Activated CD4-positive, alpha-beta memory T cell treated with anti-CD3 and anti-CD28 coated beads for 36 hours (primary cell): Measurements from ENCODE around the gene COL4A2. TPM values are rescaled to one million over a fixed set of nuclear protein-coding genes. Genes with fewer than 3 reads are reported as not detected.
A peak's percentile ranks its signal among the peaks of the same experiment; 100 is the strongest.

Source experiments
- CTCF ChIA-PET: fragments of 350-600 bp; sonication (Branson Sonifier 250); formaldehyde crosslinking; loops from one replicate; lab custom pipeline; 2021; ENCODE audit warnings: antibody characterized with exemption, inconsistent platforms; lab: Charles Lee
- POLR2A ChIA-PET: fragments of 350-600 bp; sonication (Branson Sonifier 250); formaldehyde crosslinking; loops from one replicate; lab custom pipeline; 2021; ENCODE audit warnings: antibody characterized with exemption; lab: Charles Lee
- DNase-seq: peaks from one replicate; pipeline ENCODE4 v3.0.0-alpha.2; 2020
- H3K27ac Mint-ChIP-seq: one replicate; pipeline ENCODE4 v1.8.0; 2021; ENCODE audit warnings: mixed read lengths
- H3K27me3 Mint-ChIP-seq: one replicate; pipeline ENCODE4 v1.8.0; 2021; ENCODE audit warnings: mixed read lengths
- H3K36me3 Mint-ChIP-seq: one replicate; pipeline ENCODE4 v1.8.0; 2021; ENCODE audit warnings: mixed read lengths
- H3K4me1 Mint-ChIP-seq: one replicate; pipeline ENCODE4 v1.8.0; 2021; ENCODE audit warnings: low read depth, mixed read lengths
- H3K4me3 Mint-ChIP-seq: one replicate; pipeline ENCODE4 v1.8.0; 2021; ENCODE audit warnings: mild to moderate bottlenecking, mixed read lengths
- H3K9me3 Mint-ChIP-seq: one replicate; pipeline ENCODE4 v1.8.0; 2021; ENCODE audit warnings: mixed read lengths
- intact Hi-C: fragments of 100-400 bp; cut with micrococcal nuclease; formaldehyde crosslinking; loops from one replicate; pipeline ENCODE4 v1.15.1; 2023
- total RNA-seq, 2 experiments: library from RNA; stranded (reverse); gene quantifications; one replicate each; pipeline ENCODE4 v1.2.3, GENCODE V29; 2021

Gene COL4A2
- total RNA-seq, 2 experiments from 2014 or later = not detected

- no peak for DNase-seq
- Mint-ChIP-seq H3K27me3 (peaks cover 19% of the 10 kb centered on the region), H3K4me1 (no peaks in the 10 kb centered on the region), H3K4me3 (no peak overlapping the region), H3K9me3 (no peaks in the 10 kb centered on the region), H3K27ac (no peak overlapping the region), H3K36me3 (no peaks in the 10 kb centered on the region)
- ChIA-PET CTCF (no interaction called here), POLR2A (no interaction called here)
- intact Hi-C loops = no loop called here
Observed at GRCh38 chr13:110265682-110266430, 41.2 kb upstream of the COL4A2 start.

DNA sequence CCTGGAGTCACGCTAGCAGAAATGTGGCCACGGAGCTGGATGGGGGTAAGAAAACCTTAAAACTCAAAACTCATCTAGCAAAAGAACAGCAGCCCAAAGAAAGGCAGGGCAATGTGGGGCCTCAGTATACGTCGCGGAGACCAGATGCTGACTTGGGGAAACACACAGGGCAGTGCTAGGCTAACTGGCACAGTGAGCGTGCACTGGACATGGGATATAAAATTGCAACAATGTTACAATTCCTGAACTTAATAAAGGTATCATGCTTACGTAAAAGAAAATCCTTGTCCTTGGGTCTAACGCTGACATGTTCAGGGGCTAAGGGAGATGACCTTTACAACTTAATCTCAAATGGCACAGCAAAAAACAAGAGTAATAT, 40.7 kb upstream of the COL4A2 start:
- no peak overlapping the region for H3K4me3 Mint-ChIP-seq
- no peak overlapping the region for H3K27ac Mint-ChIP-seq
- H3K4me1 Mint-ChIP-seq = no peaks in the 10 kb centered on the region
- ChIA-PET POLR2A (no interaction called here), CTCF (no interaction called here)
- H3K36me3 Mint-ChIP-seq = no peaks in the 10 kb centered on the region
- intact Hi-C loops = no loop called here
- no peaks in the 10 kb centered on the region for H3K9me3 Mint-ChIP-seq
- no peak for DNase-seq
- peaks cover 18% of the 10 kb centered on the region for H3K27me3 Mint-ChIP-seq

GRCh38 chr13:110266983-110267382, 40.1 kb upstream of the COL4A2 start:
- intact Hi-C loops = no loop called here
- no peak for DNase-seq
- CTCF ChIA-PET = no interaction called here
- H3K27ac Mint-ChIP-seq = no peak overlapping the region
- no peaks in the 10 kb centered on the region for H3K9me3 Mint-ChIP-seq
- H3K27me3 Mint-ChIP-seq = peaks cover 13% of the 10 kb centered on the region
- no peaks in the 10 kb centered on the region for H3K36me3 Mint-ChIP-seq
- POLR2A ChIA-PET = no interaction called here
- H3K4me3 Mint-ChIP-seq = no peak overlapping the region
- no peaks in the 10 kb centered on the region for H3K4me1 Mint-ChIP-seq

DNA sequence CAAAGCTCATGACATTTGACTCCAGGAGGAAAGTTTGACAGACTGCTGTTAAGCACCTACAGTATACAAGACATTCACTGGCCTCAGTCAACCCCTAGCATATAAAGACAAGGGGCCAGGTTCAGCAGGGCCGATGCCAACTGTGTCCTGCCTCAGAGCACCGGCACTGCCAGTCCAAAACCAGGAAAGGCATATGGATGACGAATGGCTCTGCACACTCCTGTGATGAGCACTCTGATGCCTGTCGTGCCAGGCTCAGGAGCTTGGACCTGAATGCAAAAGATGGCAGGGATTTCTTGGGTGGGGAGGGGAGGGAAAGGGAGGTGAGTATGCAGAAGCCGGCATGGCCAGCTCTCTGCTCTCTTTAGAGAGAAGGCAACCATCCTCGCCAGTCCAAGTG, 39.0 kb upstream of the COL4A2 start:
- peaks cover 8% of the 10 kb centered on the region for H3K27me3 Mint-ChIP-seq
- H3K9me3 Mint-ChIP-seq = no peaks in the 10 kb centered on the region
- CTCF ChIA-PET = no interaction called here
- H3K27ac Mint-ChIP-seq = no peak overlapping the region
- no peaks in the 10 kb centered on the region for H3K36me3 Mint-ChIP-seq
- POLR2A ChIA-PET = no interaction called here
- H3K4me1 Mint-ChIP-seq = no peaks in the 10 kb centered on the region
- no peak overlapping the region for H3K4me3 Mint-ChIP-seq
- intact Hi-C loops = no loop called here
- no peak for DNase-seq

- Mint-ChIP-seq H3K36me3 (no peaks in the 10 kb centered on the region), H3K27ac (no peak overlapping the region), H3K27me3 (peaks cover 6% of the 10 kb centered on the region), H3K4me3 (no peak overlapping the region), H3K9me3 (no peaks in the 10 kb centered on the region), H3K4me1 (no peaks in the 10 kb centered on the region)
- ChIA-PET POLR2A (no interaction called here), CTCF (no interaction called here)
- DNase-seq = no peak
- intact Hi-C loops = no loop called here
Observed at GRCh38 chr13:110268576-110269185, 38.4 kb upstream of the COL4A2 start.

DNA sequence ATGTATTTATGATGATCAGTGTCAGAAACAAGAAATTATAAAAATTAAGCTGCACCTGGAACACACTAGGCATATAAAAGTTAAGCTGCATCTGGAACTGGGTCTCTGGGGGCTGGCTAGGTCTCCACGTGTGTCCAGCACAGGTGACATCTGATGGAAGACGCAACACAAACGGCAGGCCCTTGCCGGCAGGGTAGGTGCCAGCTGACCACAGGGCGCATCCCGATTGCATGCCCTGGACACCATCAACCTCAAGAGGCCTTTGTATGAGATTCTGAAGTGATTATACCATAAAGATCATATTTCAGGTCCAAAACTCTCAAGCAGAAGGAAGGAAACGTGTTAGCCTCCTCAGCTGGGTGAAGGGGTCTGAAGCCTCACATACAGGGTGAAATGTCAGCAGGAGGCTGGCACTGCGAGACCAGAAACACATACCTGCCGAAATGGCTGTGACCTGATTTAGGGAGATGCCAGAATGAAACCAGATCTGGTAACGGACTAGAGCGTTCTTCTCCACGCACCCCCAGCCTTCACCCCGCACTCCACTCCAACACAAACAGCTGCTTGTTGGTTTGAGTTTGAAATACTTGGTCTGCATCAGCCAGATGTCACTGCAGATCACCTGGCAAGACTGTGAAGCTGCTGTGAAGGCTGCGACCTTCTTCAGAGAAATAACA, 37.4 kb upstream of the COL4A2 start:
- Mint-ChIP-seq H3K36me3 (no peaks in the 10 kb centered on the region), H3K4me1 (no peaks in the 10 kb centered on the region), H3K27ac (no peak overlapping the region), H3K27me3 (peaks cover 3% of the 10 kb centered on the region), H3K4me3 (no peak overlapping the region), H3K9me3 (no peaks in the 10 kb centered on the region)
- intact Hi-C loops = no loop called here
- no peak for DNase-seq
- ChIA-PET CTCF (no interaction called here), POLR2A (no interaction called here)

DNA sequence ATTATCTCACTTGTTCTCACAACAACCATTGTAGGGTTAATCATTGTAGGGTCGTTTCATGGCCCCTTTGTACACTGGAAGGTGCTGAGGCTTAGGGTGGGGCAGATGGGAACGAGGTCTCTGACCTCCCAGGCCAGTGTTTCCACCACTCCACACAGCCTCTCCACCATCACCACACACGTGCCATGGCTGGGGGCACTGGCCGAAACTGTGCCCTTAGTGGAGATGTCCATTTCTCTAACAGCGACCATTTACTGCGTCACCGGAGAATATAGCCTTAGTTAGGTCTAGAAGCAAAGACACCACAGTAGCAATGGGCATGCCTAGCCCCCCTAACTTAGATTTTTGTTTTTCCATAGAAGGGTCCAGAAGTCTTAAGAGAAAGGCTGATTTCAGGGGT, 36.6 kb upstream of the COL4A2 start:
- intact Hi-C loops = no loop called here
- Mint-ChIP-seq H3K4me3 (no peak overlapping the region), H3K27ac (no peak overlapping the region), H3K4me1 (no peaks in the 10 kb centered on the region), H3K27me3 (peaks cover 4% of the 10 kb centered on the region), H3K9me3 (no peaks in the 10 kb centered on the region), H3K36me3 (no peaks in the 10 kb centered on the region)
- ChIA-PET CTCF (no interaction called here), POLR2A (no interaction called here)
- DNase-seq = no peak

- Mint-ChIP-seq H3K27me3 (peaks cover 4% of the 10 kb centered on the region), H3K9me3 (no peaks in the 10 kb centered on the region), H3K4me1 (no peaks in the 10 kb centered on the region), H3K4me3 (no peak overlapping the region), H3K36me3 (no peaks in the 10 kb centered on the region), H3K27ac (no peak overlapping the region)
- DNase-seq = no peak
- ChIA-PET POLR2A (no interaction called here), CTCF (interaction anchor here (0.7 kb wide), 1 partner anchor 486 kb away, joined by 3 read pairs; no protein-coding TSS in a partner anchor)
- intact Hi-C loops = no loop called here
Observed at GRCh38 chr13:110271313-110271712, 35.8 kb upstream of the COL4A2 start.

DNA sequence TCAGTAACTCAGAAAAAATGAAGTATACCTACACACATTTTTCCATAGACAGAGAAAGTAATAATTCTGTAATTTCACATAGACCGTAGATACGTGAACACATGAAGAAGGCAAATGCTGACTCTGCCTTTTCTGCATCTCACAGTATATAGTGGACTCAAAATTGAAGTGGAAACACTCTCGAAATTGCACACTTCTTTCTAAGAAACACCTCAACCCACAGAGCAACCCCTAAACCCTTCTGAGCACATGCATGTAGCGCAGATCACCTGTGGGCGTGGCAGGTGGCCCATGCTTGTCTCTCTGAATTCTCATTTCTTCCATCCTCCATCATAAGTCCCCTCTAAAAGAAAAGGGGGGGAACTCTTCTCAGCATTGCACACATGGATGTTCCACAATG, 34.9 kb upstream of the COL4A2 start:
- Mint-ChIP-seq H3K4me3 (no peak overlapping the region), H3K4me1 (no peaks in the 10 kb centered on the region), H3K27ac (no peak overlapping the region), H3K36me3 (no peaks in the 10 kb centered on the region), H3K9me3 (no peaks in the 10 kb centered on the region), H3K27me3 (peaks cover 3% of the 10 kb centered on the region)
- DNase-seq = peak; percentile 20
- POLR2A ChIA-PET = no interaction called here
- CTCF ChIA-PET = interaction anchor here (0.7 kb wide), 1 partner anchor 487 kb away, joined by 3 read pairs; no protein-coding TSS in a partner anchor
- intact Hi-C loops = no loop called here

- Mint-ChIP-seq H3K27me3 (peaks cover 3% of the 10 kb centered on the region), H3K9me3 (no peaks in the 10 kb centered on the region), H3K27ac (no peak overlapping the region), H3K4me1 (no peaks in the 10 kb centered on the region), H3K4me3 (no peak overlapping the region), H3K36me3 (no peaks in the 10 kb centered on the region)
- intact Hi-C loops = no loop called here
- ChIA-PET POLR2A (no interaction called here), CTCF (no interaction called here)
- no peak for DNase-seq
Observed at GRCh38 chr13:110272651-110273050, 34.4 kb upstream of the COL4A2 start.

DNA sequence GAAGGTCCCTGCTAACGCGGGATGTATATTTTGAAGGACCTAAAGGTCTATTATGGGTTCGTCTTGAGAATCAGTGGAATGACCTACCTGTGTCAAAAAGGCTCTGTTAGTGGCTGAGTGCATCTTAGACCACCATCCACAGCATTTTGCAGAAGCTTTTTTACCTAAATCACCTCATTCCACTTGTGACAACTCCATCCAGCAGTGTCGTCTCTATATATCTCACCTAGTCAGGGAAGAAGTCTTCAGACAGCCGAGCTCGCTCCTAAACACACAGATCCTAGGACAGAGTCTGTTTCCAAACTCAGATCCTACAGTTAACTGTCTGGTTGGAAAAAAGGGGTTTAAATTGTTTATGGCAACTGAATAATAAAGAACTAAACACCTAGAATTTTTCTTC, 33.8 kb upstream of the COL4A2 start:
- H3K9me3 Mint-ChIP-seq = no peaks in the 10 kb centered on the region
- H3K36me3 Mint-ChIP-seq = no peaks in the 10 kb centered on the region
- intact Hi-C loops = no loop called here
- H3K4me3 Mint-ChIP-seq = no peak overlapping the region
- CTCF ChIA-PET = no interaction called here
- no peaks in the 10 kb centered on the region for H3K4me1 Mint-ChIP-seq
- H3K27ac Mint-ChIP-seq = no peak overlapping the region
- DNase-seq = no peak
- POLR2A ChIA-PET = no interaction called here
- peaks cover 3% of the 10 kb centered on the region for H3K27me3 Mint-ChIP-seq

GRCh38 chr13:110274687-110275086, 32.4 kb upstream of the COL4A2 start:
- intact Hi-C loops = no loop called here
- POLR2A ChIA-PET = no interaction called here

More at GRCh38 chr13:110274687-110275086, 32.4 kb upstream of the COL4A2 start:
- Mint-ChIP-seq H3K4me1 (no peaks in the 10 kb centered on the region), H3K4me3 (no peak overlapping the region), H3K36me3 (no peaks in the 10 kb centered on the region), H3K27me3 (peaks cover 3% of the 10 kb centered on the region), H3K27ac (no peak overlapping the region), H3K9me3 (no peaks in the 10 kb centered on the region)
- DNase-seq = no peak
- CTCF ChIA-PET = no interaction called here
